SK-N-SH treated with all-trans-retinoic acid at 6 μM for 48 hours (cell line): Measurements from ENCODE around the gene NDUFA11.

ENCODE experiments used
- ARNTL ChIP-seq: fragments of 450-650 bp; formaldehyde crosslinking; IDR thresholded peaks from 2 replicates; pipeline ENCODE4 v1.5.0; 2020; ENCODE audit warnings: low read depth, mild to moderate bottlenecking, moderate library complexity, borderline replicate concordance
- CREB5 ChIP-seq: fragments of 250-450 bp; sonication (Bioruptor Pico); IDR thresholded peaks from 2 replicates; pipeline ENCODE4 v1.5.1; 2020; ENCODE audit warnings: low read depth, mild to moderate bottlenecking, moderate library complexity
- ESRRG ChIP-seq: fragments of 250-450 bp; sonication (Bioruptor Pico); IDR thresholded peaks from 2 replicates; pipeline ENCODE4 v1.6.1; 2021; ENCODE audit warnings: mild to moderate bottlenecking
- GLIS3 ChIP-seq: fragments of 250-450 bp; sonication (Bioruptor Pico); IDR thresholded peaks from 2 replicates; pipeline ENCODE4 v1.5.0; 2020; ENCODE audit warnings: mild to moderate bottlenecking, moderate library complexity
- ISL1 ChIP-seq: fragments of 250-450 bp; sonication (Bioruptor Pico); IDR thresholded peaks from 2 replicates; pipeline ENCODE4 v2.1.2; 2022; ENCODE audit warnings: mild to moderate bottlenecking, moderate library complexity
- OSR1 ChIP-seq: fragments of 250-450 bp; sonication (Bioruptor Pico); IDR thresholded peaks from 2 replicates; pipeline ENCODE4 v1.8.0; 2022; ENCODE audit warnings: moderate library complexity, mild to moderate bottlenecking, inconsistent platforms
- PATZ1 ChIP-seq: fragments of 250-450 bp; sonication (Bioruptor Pico); IDR thresholded peaks from 2 replicates; pipeline ENCODE4 v1.8.0; 2020; ENCODE audit warnings: mild to moderate bottlenecking, moderate library complexity, borderline replicate concordance
- RARB ChIP-seq: fragments of 250-450 bp; sonication (Bioruptor Pico); IDR thresholded peaks from 2 replicates; pipeline ENCODE4 v1.8.0; 2021; ENCODE audit warnings: mild to moderate bottlenecking, moderate library complexity
- TOX ChIP-seq: fragments of 250-450 bp; sonication (Bioruptor Pico); IDR thresholded peaks from 2 replicates; pipeline ENCODE4 v1.8.0; 2021; ENCODE audit warnings: mild to moderate bottlenecking, moderate library complexity, borderline replicate concordance
- TSHZ2 ChIP-seq: fragments of 250-450 bp; sonication (Bioruptor Pico); IDR thresholded peaks from 2 replicates; pipeline ENCODE4 v1.5.0; 2020; ENCODE audit warnings: mild to moderate bottlenecking, moderate library complexity
- ZC3H10 ChIP-seq: fragments of 250-450 bp; sonication (Bioruptor Pico); IDR thresholded peaks from 2 replicates; pipeline ENCODE4 v1.5.1; 2021; ENCODE audit warnings: mild to moderate bottlenecking, moderate library complexity
- ZFP3 ChIP-seq: fragments of 250-450 bp; sonication (Bioruptor Pico); IDR thresholded peaks from 2 replicates; pipeline ENCODE4 v1.5.0; 2020; ENCODE audit warnings: mild to moderate bottlenecking, moderate library complexity
- ZFP30 ChIP-seq: fragments of 450-650 bp; formaldehyde crosslinking; IDR thresholded peaks from 2 replicates; pipeline ENCODE4 v1.5.0; 2022; ENCODE audit warnings: mild to moderate bottlenecking, moderate library complexity
- ZNF565 ChIP-seq: fragments of 450-650 bp; formaldehyde crosslinking; conservative IDR thresholded peaks from 2 replicates; pipeline ENCODE4 v1.5.0; 2020; ENCODE audit warnings: low read depth, mild to moderate bottlenecking, moderate library complexity

- TF ChIP-seq TSHZ2 (CRISPR knock-in tag) = no peak
- TF ChIP-seq ZC3H10 = no peak
- no peak for TF ChIP-seq ZFP3 (CRISPR knock-in tag)
- no peak for TF ChIP-seq ESRRG (CRISPR knock-in tag)
- no peak for TF ChIP-seq CREB5 (CRISPR knock-in tag)
- TF ChIP-seq ARNTL (CRISPR knock-in tag) = no peak
- no peak for TF ChIP-seq RARB (CRISPR knock-in tag)
- TF ChIP-seq TOX (CRISPR knock-in tag) = no peak
- no peak for TF ChIP-seq PATZ1
- TF ChIP-seq GLIS3 (CRISPR knock-in tag) = no peak
- TF ChIP-seq ISL1 (CRISPR knock-in tag) = no peak
- no peak for TF ChIP-seq ZNF565 (CRISPR knock-in tag)
- TF ChIP-seq OSR1 (CRISPR knock-in tag) = no peak
- TF ChIP-seq ZFP30 = no peak
These were observed 12.7 kb upstream of the NDUFA11 start for GRCh38 chr19:5916181-5916708.
